Activated CD8-positive, alpha-beta T cell treated with anti-CD3 and anti-CD28 coated beads, Interleukin-2, amount 10 ng/mL, durations not matched to agents 7 days and 5 days (primary cell): Measurements from ENCODE around the gene ST6GALNAC5. TPM values are rescaled to one million over a fixed set of nuclear protein-coding genes. Genes with fewer than 3 reads are reported as not detected.

Source experiments
- ATAC-seq: fragments of 150-1000 bp; cut with Tn5 transposase; one replicate; pipeline ENCODE4 v1.10.0; 2021; ENCODE audit warnings: moderate library complexity
- CTCF ChIA-PET: fragments of 350-600 bp; sonication (Branson Sonifier 250); formaldehyde crosslinking; loops from one replicate; lab custom pipeline; 2021; ENCODE audit warnings: antibody characterized with exemption; lab: Charles Lee
- POLR2A ChIA-PET: fragments of 350-600 bp; sonication (Branson Sonifier 250); formaldehyde crosslinking; loops from one replicate; lab custom pipeline; 2021; ENCODE audit warnings: antibody characterized with exemption; lab: Charles Lee
- DNase-seq: peaks from one replicate; pipeline ENCODE4 v3.0.0-alpha.2; 2020
- H3K27ac Mint-ChIP-seq: one replicate; pipeline ENCODE4 v1.8.0; 2021; ENCODE audit warnings: mild to moderate bottlenecking, mixed read lengths
- H3K27me3 Mint-ChIP-seq: one replicate; pipeline ENCODE4 v1.8.0; 2021; ENCODE audit warnings: low read depth, mixed read lengths
- H3K36me3 Mint-ChIP-seq: one replicate; pipeline ENCODE4 v1.8.0; 2021; ENCODE audit warnings: low read depth, mixed read lengths
- H3K4me1 Mint-ChIP-seq: one replicate; pipeline ENCODE4 v1.8.0; 2021; ENCODE audit warnings: low read depth, mixed read lengths
- H3K4me3 Mint-ChIP-seq: one replicate; pipeline ENCODE4 v1.8.0; 2021; ENCODE audit warnings: mild to moderate bottlenecking, mixed read lengths
- H3K9me3 Mint-ChIP-seq: one replicate; pipeline ENCODE4 v1.8.0; 2022; ENCODE audit warnings: mixed read lengths; ENCODE audit not compliant: insufficient read depth
- total RNA-seq, 2 experiments: library from RNA; stranded (reverse); gene quantifications; one replicate each; pipeline ENCODE4 v1.2.3, GENCODE V29; 2021

Gene ST6GALNAC5
- total RNA-seq, 2 experiments from 2014 or later: not detected

GRCh38 chr1:76989976-76990375, 122.7 kb downstream of the ST6GALNAC5 start:
- no peaks in the 10 kb centered on the region for H3K36me3 Mint-ChIP-seq
- H3K9me3 Mint-ChIP-seq: no peaks in the 10 kb centered on the region
- no peak overlapping the region for H3K27ac Mint-ChIP-seq
- H3K4me1 Mint-ChIP-seq: no peaks in the 10 kb centered on the region
- ChIA-PET POLR2A (no interaction called here), CTCF (no interaction called here)
- H3K27me3 Mint-ChIP-seq: peaks cover 3% of the 10 kb centered on the region
- H3K4me3 Mint-ChIP-seq: no peak overlapping the region
- DNase-seq: no peak
- ATAC-seq: no peak

- H3K27me3 Mint-ChIP-seq: peaks cover 3% of the 10 kb centered on the region
- H3K9me3 Mint-ChIP-seq: no peaks in the 10 kb centered on the region
- no peaks in the 10 kb centered on the region for H3K36me3 Mint-ChIP-seq
- ChIA-PET POLR2A (no interaction called here), CTCF (no interaction called here)
- H3K27ac Mint-ChIP-seq: no peak overlapping the region
- no peaks in the 10 kb centered on the region for H3K4me1 Mint-ChIP-seq
- ATAC-seq: no peak
- no peak for DNase-seq
- H3K4me3 Mint-ChIP-seq: no peak overlapping the region
Measured at GRCh38 chr1:76993036-76993435, 125.8 kb downstream of the ST6GALNAC5 start.

GRCh38 chr1:76998582-76999223, 131.4 kb downstream of the ST6GALNAC5 start:
- Mint-ChIP-seq H3K27me3 (no peaks in the 10 kb centered on the region), H3K36me3 (no peaks in the 10 kb centered on the region), H3K9me3 (no peaks in the 10 kb centered on the region), H3K4me3 (no peak overlapping the region), H3K27ac (no peak overlapping the region), H3K4me1 (no peaks in the 10 kb centered on the region)
- ChIA-PET POLR2A (no interaction called here), CTCF (no interaction called here)
- no peak for DNase-seq
- no peak for ATAC-seq

DNA sequence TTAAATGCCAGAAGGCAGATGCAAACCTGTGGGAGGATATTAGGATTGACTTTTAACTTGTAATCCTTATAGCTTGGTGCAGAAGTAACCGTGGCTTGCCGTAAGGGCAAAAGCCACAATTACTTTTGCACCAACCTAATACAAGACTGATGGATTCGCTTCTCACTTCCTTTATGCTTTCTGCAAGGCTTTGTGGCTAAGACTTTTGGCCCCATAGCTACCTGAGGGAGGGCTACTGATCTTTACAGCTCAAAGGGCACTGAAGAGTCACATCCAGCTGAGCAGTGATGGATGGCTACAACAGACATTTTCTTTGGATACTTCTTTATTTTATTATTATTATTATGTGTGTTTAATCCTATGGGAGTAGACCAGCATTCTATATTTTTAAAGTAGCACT, 140.4 kb downstream of the ST6GALNAC5 start:
- ATAC-seq (no peak), DNase-seq (no peak)
- Mint-ChIP-seq H3K27me3 (no peaks in the 10 kb centered on the region), H3K9me3 (no peaks in the 10 kb centered on the region), H3K27ac (no peak overlapping the region), H3K4me1 (no peaks in the 10 kb centered on the region), H3K4me3 (no peak overlapping the region), H3K36me3 (no peaks in the 10 kb centered on the region)
- ChIA-PET CTCF (no interaction called here), POLR2A (no interaction called here)

DNA sequence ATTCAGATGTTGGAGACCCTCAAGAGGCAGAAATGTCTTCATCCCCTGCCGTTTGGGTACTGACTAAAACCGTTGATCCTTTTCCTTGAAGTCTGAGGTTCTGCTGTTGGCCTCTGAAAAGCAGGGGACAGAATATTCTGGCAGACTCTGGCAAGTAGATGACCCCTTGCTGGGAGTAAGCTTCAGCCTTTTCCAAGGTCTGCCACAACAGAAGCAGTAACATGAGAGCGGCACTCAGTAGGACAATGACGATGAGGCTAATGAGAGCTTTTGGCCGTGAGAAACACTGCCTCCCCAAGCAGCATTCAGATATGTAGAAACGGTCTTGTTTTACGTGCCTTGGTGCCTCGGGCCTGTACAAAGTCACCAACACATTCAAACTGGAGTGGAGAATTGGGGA, 143.7 kb downstream of the ST6GALNAC5 start:
- Mint-ChIP-seq H3K9me3 (no peaks in the 10 kb centered on the region), H3K4me1 (no peaks in the 10 kb centered on the region), H3K4me3 (no peak overlapping the region), H3K36me3 (no peaks in the 10 kb centered on the region), H3K27ac (no peak overlapping the region), H3K27me3 (no peaks in the 10 kb centered on the region)
- ChIA-PET CTCF (no interaction called here), POLR2A (no interaction called here)
- DNase-seq (no peak), ATAC-seq (no peak)

DNA sequence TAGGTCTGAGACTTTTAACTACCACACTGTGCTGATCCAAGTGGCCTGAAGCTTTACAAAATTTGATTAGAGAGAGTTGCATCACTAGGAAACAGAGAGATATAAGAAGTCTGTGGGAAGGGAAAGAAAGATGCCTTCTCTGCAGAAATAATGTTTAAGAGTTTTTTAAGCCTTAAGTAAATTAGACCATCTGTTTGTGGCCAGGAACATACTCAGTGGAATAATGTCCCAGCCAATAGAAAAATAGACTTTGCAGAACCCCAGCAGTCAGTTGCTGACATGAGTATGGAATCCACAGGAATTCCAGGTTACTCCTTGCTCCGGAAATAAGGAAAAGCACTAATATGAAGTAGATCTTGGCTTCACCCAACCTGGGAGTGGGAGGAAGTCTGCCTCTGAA, 144.8 kb downstream of the ST6GALNAC5 start:
- POLR2A ChIA-PET: no interaction called here

DNA sequence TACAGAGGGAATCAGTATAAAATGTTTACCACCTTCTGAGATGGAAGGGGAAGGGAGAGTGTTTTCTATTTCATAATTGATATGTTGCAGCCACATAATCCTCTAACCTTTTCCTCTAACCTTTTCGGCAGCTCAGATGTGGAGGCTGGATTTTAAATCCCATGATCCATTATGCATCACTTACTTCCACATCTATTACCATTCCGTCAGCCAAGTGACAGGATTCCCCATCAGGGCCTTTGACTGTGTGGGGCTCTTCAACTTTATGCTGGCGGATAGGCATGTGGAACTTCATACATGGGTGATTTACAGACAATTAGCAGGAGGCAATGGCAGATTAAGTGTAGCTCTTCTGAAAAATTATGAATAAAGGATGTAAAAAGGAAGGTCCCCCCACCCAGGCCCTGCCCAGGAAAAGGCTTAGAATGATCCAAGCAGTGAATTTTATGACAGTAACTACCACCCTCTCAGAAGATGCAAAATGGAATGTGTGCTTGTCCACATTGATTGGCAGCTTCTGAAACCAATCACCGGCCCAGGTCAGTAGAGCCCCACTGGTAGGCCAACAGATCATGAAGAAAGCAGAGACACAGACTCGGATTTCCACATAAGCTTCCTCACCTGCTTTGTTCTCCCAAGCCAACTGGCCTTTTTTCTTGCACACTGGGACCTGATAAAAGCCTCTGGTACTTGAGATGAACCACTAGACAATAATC, 147.0 kb downstream of the ST6GALNAC5 start:
- DNase-seq (no peak), ATAC-seq (no peak)
- Mint-ChIP-seq H3K4me3 (no peak overlapping the region), H3K36me3 (no peaks in the 10 kb centered on the region), H3K27ac (no peak overlapping the region), H3K9me3 (no peaks in the 10 kb centered on the region), H3K27me3 (peaks cover 3% of the 10 kb centered on the region), H3K4me1 (no peaks in the 10 kb centered on the region)
- ChIA-PET CTCF (no interaction called here), POLR2A (no interaction called here)

More for the DNA sequence above, 144.8 kb downstream of the ST6GALNAC5 start:
- H3K9me3 Mint-ChIP-seq: no peaks in the 10 kb centered on the region
- H3K27ac Mint-ChIP-seq: no peak overlapping the region
- no peaks in the 10 kb centered on the region for H3K27me3 Mint-ChIP-seq
- CTCF ChIA-PET: no interaction called here
- DNase-seq (no peak), ATAC-seq (no peak)
- H3K4me3 Mint-ChIP-seq: no peak overlapping the region
- H3K36me3 Mint-ChIP-seq: no peaks in the 10 kb centered on the region
- H3K4me1 Mint-ChIP-seq: no peaks in the 10 kb centered on the region

DNA sequence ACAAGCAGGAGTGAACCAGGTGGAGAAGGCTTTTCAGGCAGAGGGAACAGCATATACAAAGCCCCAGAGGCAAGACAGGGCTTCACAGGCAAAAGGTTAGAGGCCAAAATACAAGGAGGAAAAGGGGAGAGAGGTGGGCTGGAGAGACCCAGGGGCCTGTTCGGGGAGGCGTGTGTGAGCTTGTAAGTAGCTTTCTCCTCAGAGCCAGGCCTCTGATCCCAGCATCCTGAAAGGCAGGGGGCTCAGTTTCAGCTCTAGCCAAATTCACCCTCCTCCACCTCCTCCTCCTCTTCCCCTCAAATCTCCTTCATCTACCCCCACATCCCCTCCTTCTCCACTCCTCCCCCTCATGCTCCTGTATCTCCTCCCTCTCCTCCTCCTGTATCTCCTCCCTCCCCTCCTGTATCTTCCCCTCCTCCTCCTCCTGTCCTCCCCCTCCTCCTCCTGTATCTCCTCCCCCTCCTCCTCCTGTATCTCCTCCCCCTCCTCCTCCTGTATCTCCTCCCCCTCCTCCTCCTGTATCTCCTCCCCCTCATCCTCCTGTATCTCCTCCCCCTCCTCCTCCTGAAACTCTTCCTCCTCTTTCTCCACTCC, 148.6 kb downstream of the ST6GALNAC5 start:
- Mint-ChIP-seq H3K36me3 (no peaks in the 10 kb centered on the region), H3K27ac (no peak overlapping the region), H3K4me1 (no peaks in the 10 kb centered on the region), H3K9me3 (no peaks in the 10 kb centered on the region), H3K27me3 (peaks cover 5% of the 10 kb centered on the region), H3K4me3 (no peak overlapping the region)
- POLR2A ChIA-PET: no interaction called here
- no peak for ATAC-seq
- CTCF ChIA-PET: no interaction called here
- DNase-seq: no peak

DNA sequence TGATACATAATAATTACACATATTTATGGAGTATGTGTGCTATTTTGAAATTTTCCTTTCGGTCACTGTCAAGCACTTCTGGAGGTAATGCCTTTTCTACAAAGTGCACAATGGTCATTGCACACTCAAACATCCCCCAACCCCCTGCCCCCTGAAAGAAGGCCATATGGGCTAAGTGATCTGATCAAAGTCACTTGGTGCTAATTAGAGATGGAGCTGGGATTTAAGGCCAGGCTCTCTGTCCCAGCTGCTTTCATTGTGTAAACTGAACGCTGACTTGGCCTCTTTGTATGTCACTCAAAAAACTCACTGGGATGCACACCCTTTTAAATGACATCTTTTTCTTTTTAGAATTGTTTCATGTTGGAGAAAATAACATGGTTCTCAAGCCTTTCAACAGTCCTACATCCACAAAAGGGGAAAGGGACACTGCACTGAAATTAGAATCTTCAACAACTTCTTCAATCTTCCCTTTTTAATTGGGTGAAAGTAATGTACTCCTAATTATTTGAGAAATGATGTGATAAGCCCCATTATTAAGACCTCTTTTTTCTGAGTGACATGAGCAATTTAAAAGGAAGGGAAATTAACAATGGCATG, 149.2 kb downstream of the ST6GALNAC5 start:
- no peak overlapping the region for H3K27ac Mint-ChIP-seq
- ChIA-PET POLR2A (no interaction called here), CTCF (no interaction called here)
- no peaks in the 10 kb centered on the region for H3K9me3 Mint-ChIP-seq
- no peak overlapping the region for H3K4me3 Mint-ChIP-seq
- H3K27me3 Mint-ChIP-seq: peaks cover 5% of the 10 kb centered on the region
- H3K36me3 Mint-ChIP-seq: no peaks in the 10 kb centered on the region
- no peak for ATAC-seq
- H3K4me1 Mint-ChIP-seq: no peaks in the 10 kb centered on the region
- no peak for DNase-seq

DNA sequence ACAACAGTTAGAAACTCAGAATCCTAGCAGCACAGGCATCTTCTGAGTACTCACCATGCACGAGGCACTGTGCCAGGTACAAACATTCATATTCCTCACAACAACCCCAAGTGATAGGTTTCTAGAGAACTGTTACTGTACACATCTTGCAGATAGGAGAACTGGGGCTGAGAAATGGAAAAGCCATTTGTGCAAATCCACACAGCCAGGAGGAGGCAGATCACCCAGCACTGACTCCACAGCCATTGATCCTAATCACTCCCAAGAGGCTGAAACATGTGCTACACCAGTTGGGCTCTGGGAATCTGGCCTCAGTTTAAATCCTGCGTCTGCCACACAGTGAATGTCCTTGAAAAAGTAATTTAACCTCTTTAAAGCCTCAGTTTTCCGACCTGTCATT, 151.0 kb downstream of the ST6GALNAC5 start:
- Mint-ChIP-seq H3K9me3 (no peaks in the 10 kb centered on the region), H3K4me3 (no peak overlapping the region), H3K27ac (no peak overlapping the region), H3K36me3 (no peaks in the 10 kb centered on the region), H3K4me1 (no peaks in the 10 kb centered on the region), H3K27me3 (peaks cover 5% of the 10 kb centered on the region)
- POLR2A ChIA-PET: no interaction called here
- DNase-seq (no peak), ATAC-seq (no peak)
- CTCF ChIA-PET: no interaction called here

GRCh38 chr1:77018761-77019160, 151.5 kb downstream of the ST6GALNAC5 start:
- Mint-ChIP-seq H3K4me1 (no peaks in the 10 kb centered on the region), H3K27me3 (peaks cover 5% of the 10 kb centered on the region), H3K27ac (no peak overlapping the region), H3K36me3 (no peaks in the 10 kb centered on the region), H3K4me3 (no peak overlapping the region), H3K9me3 (no peaks in the 10 kb centered on the region)
- CTCF ChIA-PET: no interaction called here
- DNase-seq: no peak
- POLR2A ChIA-PET: no interaction called here
- no peak for ATAC-seq

GRCh38 chr1:77021732-77022131, 154.5 kb downstream of the ST6GALNAC5 start:
- peaks cover 5% of the 10 kb centered on the region for H3K27me3 Mint-ChIP-seq
- H3K36me3 Mint-ChIP-seq: no peaks in the 10 kb centered on the region
- no peak for ATAC-seq
- no peaks in the 10 kb centered on the region for H3K4me1 Mint-ChIP-seq
- H3K9me3 Mint-ChIP-seq: no peaks in the 10 kb centered on the region
- DNase-seq: no peak
- H3K27ac Mint-ChIP-seq: no peak overlapping the region
- no peak overlapping the region for H3K4me3 Mint-ChIP-seq
- POLR2A ChIA-PET: no interaction called here
- CTCF ChIA-PET: no interaction called here
